AG04449 (cell line): ENCODE measurements around the gene TACR1.

Source experiments
- CTCF ChIA-PET: fragments of 350-600 bp; formaldehyde crosslinking; extraction: SDS; loops from one replicate; lab custom pipeline; 2021; ENCODE audit warnings: antibody characterized with exemption; lab: Yijun Ruan, JAX
- POLR2A ChIA-PET: fragments of 400-600, 350-600 bp; formaldehyde crosslinking; extraction: SDS; loops from one replicate; lab custom pipeline; 2020; ENCODE audit warnings: antibody characterized with exemption, inconsistent platforms; lab: Yijun Ruan, JAX
- DNase-seq: peaks from one replicate; pipeline ENCODE4 v3.0.0-alpha.2; 2010; ENCODE audit warnings: low read depth, low spot score
- H3K4me3 ChIP-seq: 2 replicates; pipeline ENCODE4 v1.5.1; 2011; ENCODE audit warnings: low read depth, mild to moderate bottlenecking, control low read depth, low read length
- TF ChIP-seq, protein P1 (sequence below): IDR thresholded peaks from one replicate; pipeline ENCODE4 v1.5.1; 2011; ENCODE audit warnings: mild to moderate bottlenecking, moderate library complexity, low read length, control low read depth, inconsistent platforms; ENCODE audit not compliant: insufficient read depth; ENCODE audit errors: missing control alignments

TACR1 gene

GRCh38 chr2:75041226-75041625, 158.1 kb downstream of the TACR1 start:
- ChIA-PET CTCF (interaction anchor here (1.1 to 2.5 kb wide), 2 partner anchors 11 to 23 kb away, joined by 4 to 10 read pairs; no protein-coding TSS in a partner anchor), POLR2A (no interaction called here)
- TF ChIP-seq, protein P1, sequence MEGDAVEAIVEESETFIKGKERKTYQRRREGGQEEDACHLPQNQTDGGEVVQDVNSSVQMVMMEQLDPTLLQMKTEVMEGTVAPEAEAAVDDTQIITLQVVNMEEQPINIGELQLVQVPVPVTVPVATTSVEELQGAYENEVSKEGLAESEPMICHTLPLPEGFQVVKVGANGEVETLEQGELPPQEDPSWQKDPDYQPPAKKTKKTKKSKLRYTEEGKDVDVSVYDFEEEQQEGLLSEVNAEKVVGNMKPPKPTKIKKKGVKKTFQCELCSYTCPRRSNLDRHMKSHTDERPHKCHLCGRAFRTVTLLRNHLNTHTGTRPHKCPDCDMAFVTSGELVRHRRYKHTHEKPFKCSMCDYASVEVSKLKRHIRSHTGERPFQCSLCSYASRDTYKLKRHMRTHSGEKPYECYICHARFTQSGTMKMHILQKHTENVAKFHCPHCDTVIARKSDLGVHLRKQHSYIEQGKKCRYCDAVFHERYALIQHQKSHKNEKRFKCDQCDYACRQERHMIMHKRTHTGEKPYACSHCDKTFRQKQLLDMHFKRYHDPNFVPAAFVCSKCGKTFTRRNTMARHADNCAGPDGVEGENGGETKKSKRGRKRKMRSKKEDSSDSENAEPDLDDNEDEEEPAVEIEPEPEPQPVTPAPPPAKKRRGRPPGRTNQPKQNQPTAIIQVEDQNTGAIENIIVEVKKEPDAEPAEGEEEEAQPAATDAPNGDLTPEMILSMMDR, result no peak
- no peak for DNase-seq
- H3K4me3 ChIP-seq, result no peak overlapping the region

DNA sequence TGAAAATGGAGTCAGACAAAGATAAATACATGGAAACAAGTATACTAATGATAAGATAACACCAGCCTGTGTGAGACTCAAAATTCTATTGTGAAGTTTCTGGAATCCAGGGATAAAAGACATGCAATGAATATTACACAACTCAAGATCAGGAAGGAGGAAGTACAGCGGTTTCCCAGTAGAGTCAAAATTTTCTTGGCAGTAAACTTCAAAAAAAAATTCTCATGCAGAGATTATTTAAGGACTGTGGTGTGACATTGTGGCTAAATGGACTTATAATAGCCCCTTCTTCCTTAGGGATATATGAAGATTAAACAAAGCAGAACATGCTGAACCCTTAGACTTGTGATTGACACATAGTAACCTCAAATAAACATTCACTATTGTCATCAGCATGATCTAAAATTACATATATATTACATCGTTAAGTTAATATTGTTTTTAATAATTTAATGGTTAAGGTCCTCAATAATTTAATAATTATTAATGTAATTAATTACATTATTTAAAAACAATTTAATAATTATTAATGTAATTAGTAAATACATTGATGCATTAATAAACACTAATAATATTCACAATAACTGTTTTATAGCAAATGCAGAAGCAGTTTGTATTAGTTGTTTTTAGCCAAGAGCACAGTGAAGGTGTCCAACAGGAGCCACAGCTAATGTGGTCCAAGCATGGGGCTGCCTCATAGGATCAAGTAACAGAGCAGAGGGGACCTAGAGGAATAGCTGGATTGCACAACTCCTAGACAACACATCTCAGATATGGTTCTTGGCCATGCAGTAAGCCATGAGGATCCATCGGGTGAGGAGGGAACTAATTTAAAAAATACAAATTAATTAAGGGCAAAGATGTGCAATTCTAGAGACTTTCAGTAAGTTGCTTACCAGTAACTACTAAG, 163.6 kb downstream of the TACR1 start:
- ChIA-PET POLR2A (no interaction called here), CTCF (interaction anchor here (2.0 kb wide), 1 partner anchor 11 kb away, joined by 8 read pairs; no protein-coding TSS in a partner anchor)
- H3K4me3 ChIP-seq, result no peak overlapping the region
- DNase-seq, result no peak
- TF ChIP-seq, protein P1, result no peak

- ChIA-PET CTCF (interaction anchor here (1.0 to 2.0 kb wide), 2 partner anchors 9 to 35 kb away, joined by 3 to 8 read pairs; no protein-coding TSS in a partner anchor), POLR2A (no interaction called here)
- TF ChIP-seq, protein P1, result no peak
- H3K4me3 ChIP-seq, result no peak overlapping the region
- DNase-seq, result no peak
These were observed 165.8 kb downstream of the TACR1 start for GRCh38 chr2:75033516-75033915.

DNA sequence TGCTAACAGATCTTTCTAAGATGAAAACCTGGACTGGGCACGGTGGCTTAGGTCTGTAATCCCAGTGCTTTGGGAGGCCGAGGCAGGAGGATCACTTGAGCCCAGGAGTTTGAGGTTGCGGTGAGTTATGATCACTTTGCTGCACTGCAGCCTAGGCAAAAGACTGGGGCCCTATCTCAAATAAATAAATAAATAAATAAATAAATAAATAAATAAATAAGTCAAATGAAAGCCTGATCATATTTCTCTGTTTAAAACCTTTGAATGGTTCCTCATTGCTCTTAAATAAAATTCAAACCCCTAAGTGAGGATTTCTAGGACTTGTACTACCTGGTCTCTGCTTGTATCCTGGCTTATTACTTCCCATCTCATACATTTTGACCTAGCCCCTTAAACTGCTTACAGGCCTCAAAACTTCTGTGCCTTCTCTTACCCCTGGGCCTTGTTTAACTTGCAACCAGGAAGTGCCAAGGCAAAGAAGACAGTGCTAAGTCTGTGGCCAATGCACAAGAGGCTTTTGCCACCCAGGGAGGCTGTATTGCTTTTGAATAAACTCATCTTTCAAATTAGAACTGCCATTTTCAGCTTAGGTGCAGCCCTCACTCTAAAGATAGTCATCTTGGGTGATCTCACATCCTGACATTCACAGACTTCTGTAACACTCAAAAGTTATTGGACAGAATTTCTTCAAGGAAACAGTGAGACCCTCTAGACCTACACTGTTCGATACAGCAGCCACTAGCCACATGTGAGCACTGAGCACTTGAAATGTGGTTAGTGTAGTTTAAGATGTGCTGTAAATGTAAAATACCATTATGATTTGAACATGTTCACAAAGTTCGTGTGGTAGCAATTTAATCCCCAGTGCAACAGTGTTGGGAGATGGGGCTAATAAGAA, 167.2 kb downstream of the TACR1 start:
- ChIA-PET POLR2A (no interaction called here), CTCF (no interaction called here)
- DNase-seq, result no peak
- no peak overlapping the region for H3K4me3 ChIP-seq
- TF ChIP-seq, protein P1, result no peak

DNA sequence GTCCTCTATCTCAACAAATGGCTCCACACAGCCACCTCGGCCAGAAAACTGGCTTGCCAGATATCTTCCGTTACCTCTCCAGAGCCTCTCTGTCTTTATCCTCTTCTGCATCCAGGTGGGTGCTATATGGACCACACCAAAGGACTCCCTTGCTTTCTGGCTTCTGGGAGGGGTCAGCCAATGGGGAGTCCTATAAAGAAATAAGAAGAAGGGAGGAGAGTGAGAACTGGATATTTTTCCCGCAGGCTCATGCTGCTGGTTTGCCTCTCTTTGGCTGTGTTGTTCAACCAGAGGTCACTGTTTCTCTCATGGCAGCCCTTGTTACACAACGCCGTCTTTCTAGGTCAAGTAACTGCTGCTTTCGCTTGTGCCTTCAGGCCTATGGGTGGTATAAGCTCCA, 168.1 kb downstream of the TACR1 start:
- H3K4me3 ChIP-seq, result no peak overlapping the region
- CTCF ChIA-PET, result no interaction called here
- TF ChIP-seq, protein P1, result no peak
- POLR2A ChIA-PET, result no interaction called here
- no peak for DNase-seq
